ENCODE data around the gene G3BP1.
"Not testable (repeated sequence)": the region's sequence is repeated elsewhere in the genome, so short reads cannot be mapped to it uniquely, and the experiment has no call there.

Gene G3BP1

DNA sequence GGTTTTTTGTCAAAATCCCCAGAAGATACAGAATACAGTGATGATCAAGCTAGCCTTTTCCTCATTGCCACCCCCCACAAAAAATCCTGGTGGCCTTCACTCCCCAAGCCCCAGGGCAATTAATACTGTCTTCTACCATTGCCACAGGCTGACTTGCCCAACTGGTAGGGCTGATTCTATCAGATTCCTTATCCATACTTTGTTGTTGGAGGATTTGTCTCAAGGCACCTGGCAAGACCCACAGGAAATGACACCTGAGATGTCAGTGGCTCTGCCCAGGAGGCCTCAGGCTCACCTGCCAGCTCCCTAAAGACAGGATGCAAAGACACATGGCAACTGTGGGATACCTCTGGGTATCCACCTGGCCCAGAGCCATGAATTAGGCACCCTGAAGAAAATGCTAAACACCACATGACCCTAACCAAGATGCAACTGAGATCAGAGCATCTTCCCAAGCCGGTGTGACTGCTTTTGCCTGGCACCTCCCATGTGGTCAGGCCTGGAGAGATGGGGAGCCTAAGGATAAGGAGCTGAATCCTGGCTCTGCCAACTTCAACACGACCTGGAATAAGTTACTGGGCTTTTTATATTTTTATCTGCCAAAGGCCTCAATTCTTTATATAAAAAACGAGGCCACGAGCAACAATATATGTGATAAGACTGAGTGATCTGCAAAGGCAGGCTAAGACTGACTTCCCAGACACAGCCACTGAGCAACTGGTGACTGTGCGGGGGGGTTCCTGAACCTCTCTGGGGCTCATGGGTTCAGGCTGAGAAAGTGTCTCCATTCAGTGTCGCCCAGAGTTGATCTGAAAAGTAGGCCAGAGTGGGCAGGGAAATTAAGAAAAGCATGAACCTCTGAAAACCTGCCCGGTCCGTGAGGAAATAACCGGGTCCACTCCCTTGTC is 14.3 kb upstream of the G3BP1 start:
- DNase-seq: no peak

DNA sequence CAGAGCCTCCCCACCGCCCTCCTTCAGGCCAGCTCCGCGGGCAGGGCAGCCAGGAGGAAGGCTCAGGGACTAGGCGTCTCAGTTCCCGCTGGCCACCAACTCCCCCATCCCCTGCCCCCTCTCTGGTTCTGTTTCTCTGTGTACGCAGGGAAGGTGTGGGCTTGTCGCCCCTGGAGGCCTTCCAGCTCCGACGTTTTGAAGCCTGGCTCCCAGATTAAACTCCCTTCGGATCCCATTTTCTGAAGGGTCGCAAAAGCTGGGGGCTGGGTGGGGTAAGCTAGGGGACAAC is 13.7 kb upstream of the G3BP1 start:
- DNase-seq: no peak

DNA sequence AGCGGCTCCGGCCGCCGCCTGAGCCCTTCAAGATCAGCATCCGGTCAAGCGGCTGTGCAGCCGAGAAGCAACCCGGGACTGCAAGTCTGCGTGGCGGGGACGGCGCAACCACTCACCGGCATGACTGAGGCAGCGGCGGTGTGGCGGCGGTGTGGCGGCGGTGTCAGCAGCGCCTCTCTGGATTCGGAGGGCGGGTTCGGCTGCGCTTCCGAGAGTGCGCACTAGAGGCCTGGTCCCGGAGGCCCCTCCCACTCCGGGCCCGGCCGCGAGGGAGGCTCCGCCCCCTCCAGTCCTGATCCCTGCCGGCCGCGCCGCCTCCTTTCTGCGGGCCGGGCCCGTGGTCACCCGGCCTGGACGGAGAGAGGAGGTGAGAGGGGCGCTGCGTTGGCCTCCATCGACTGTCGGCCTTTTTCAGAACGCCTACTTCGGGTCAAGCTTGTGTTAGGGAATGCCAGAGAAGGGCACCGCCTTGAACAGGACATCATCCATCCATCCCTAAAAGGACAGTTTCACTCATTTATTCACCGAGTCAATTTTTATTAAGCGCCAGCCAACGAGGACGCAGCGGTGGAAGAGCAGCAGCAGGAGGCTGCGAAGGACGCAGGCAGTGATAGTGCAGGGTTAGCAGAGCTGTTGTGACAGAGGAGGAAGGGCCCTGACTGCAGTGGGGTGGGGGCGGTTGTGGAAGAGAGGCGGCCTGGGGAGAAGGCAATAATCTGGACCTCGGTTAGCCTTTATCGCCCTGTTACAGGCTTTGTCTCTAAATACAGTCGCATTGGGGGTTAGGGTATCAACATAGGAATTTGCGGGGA is 13.1 kb upstream of the G3BP1 start, which contains the start of gene ATOX1:
Gene ATOX1, minus strand, starts transcription at position 202 of the 812 bp plus-strand sequence. Its CDS starts 80 bp downstream, at position 122.
- DNase-seq: peak; percentile 38

DNA sequence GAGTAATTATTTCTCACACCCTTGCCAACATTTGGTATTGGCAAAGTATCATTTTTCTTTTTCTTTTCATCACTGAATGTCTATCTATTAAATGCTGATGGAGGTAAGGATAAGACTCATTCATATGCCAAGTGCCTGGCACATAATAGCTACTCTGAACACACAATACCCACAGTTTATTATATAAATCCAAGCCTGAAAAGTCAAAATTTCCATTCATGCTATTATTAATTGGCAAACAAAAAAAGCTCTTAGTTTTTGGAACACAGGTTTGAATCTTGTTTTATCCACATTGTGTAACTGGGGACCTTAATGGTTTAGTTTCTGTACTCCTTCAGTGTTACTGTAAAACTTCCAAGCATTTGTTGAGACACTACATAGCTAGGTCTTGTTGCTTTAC is 7.0 kb upstream of the G3BP1 start:
- DNase-seq: no peak

DNA sequence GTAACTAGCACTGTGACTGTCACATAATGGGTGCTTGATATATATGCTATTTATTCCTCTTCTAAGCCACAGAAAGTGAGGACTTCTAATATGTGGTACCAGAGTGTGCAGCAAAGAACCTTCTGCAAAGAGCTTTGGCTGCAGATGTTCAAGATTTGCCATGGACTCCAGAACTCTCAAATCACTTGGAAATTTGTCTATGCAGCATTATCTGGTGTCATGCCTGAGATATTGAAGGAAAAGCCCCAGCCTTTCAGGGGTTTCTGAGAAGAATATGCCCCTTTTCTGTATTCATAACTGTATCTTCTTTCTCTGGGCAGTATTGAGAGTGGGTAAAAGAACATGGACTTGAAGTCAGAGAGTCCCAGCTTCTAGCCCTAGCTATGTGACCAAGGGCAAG is 4.8 kb upstream of the G3BP1 start:
- no peak for DNase-seq

DNA sequence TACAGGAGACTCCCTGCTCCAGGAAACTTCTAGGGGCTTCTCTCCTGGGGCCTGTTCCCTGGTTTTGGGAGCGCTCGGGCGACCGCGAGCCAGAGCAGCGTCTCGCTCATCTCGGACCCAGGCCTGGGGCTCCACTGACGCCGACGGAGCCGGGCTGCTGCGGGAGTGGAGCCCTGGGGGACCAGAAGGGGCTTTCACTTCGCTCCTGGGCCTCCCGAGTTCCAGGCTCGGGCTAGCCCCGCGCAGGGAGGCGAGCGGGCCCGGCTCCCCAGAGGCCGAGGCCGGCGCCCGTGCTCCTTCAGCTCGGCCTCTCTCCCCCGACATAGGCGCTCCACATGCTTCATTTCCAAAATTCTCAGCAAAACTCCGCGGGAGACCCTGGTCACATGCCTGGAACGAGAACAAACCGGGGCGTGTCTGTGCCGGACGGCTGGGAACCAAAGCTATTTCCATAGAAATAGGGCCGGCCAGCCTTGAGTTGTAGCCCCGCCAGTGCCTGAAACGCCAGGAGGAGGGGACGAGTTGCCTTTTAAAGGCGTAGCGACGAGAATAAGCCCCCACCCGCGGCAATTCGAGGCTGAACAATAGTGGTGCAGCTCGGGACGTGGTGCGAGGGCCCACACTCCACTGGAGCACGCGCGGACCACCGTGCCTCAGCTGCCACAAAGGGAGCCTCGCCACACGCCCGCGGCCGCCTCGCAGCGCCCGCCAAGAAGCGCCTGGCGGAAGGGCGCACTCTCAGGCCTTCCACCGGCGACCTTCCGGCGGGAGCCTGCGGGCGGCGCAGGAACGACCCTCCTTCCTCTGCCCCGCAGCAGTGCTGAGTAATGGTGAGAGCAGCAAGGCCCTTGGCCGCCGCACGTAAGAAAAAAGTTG is 1.1 kb upstream of the G3BP1 start:
- no peak for DNase-seq

DNA sequence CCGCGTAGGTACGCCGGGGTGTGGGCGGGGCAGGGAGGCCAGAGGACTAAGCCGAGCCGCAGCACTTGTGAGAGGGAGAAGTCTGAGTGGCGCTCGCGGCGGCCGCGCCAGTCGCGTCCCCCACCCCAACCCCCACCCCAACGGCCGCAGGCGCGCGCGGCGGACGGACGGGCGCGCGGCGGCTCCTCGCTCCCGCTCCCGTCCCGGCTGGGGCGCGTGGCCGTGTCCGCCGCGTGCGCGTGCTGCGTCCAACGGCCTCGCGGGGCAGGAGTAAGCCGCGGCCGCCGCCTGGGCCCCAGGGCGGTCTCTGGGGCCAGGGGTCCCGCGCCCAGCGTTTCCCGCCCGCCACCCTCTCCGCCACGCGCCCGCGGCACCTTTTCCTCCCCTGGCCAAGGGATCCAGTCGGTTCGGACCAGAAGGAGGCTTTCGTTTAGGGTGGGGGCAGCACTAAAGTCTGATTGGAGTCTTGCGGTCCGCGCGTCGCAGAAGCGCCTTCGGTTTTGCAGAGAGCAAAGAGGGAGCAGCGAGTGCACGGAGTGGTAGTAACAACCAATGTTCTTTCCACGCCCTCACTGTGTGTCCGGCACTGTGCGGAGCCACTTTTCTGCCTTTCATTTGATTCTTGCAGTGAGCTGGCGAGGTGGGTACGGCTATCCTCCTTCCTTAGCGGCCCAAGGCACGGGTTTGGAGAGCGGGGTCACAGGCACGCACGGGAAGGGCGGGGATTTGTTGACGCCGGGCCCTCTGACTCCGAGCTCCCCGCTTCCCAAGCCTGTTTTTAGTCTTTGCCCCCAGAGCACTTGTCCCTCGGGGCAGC is 483 bp downstream of the G3BP1 start:
- no peak for DNase-seq

DNA sequence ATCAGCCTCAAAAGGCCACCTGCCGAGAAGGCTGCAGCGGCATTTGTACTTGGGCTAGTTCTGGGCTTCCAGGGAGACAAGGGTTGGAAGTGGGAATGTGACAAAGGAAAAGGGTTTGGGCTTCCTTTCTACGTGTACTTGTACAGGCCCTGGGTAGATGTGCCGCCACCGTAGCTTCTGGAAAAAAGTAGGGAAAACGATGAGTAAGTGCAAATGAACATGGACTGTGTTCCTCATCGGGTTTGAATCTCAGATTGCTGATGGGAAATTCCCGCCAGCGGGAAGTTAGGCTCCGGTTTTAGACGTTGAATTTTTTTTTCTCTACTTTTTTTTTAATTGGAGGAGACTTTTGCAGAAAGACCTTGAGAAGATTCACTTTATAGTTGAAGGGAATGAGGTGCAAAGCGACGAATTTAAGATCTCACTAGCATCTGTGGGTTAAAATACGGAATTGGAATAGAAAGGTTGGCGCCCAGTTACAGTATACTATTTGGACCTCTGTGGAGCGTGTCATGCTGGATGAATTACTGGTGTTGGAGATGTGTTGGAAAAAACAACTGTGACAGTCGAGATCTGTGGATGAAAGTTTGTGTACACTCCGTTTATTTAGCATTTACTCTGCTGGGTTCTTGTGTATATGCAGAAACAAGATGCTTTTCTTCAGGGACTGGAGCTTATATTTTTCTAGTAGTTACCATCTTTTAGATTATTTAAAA is 1.2 kb downstream of the G3BP1 start:
- no peak for DNase-seq

DNA sequence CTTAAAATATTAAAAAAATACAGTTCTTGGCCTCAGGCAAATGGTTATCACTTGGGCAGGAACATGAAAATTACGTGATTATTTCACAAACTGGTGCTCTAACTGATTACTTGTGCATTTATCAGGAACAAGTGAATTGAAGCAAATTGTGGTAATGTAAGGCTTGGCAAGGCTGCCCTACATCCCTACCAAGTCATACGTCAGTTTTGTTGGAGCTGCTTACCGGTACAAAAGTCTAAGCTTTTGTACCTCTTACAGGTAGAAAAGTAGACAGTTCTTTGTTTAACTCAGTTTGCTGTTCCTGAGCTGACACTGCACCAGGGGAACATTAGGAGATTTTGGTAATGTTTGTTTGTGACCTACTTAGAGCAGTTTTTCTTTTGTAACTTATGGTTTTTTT is 2.2 kb downstream of the G3BP1 start:
- DNase-seq: no peak

DNA sequence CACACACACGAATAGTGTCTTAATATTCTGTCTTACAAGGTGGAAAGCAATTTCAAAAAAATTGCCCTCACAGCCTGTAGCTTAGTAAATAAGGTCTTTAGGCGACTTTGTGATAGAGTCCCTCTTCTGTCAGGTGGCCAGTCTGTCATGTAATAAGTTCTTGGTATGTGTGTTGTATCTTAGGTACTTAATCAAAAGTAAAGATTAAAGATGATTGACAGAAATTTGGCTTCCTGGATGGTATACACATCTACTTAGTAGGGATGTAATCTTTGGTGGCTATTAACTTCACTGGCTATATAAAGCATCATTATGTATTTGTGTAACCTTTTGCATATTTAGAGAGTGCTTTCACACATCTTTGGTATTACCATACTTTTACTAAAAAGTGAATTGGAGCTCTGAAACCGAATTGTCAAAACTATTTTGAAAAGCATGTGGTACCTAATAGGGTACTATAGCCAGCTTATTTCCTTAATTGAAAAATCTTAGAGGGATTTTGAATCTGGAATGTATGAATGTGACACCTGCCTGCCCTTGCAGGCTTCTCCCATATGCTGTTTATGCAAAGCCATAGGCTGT is 3.4 kb downstream of the G3BP1 start:
- no peak for DNase-seq

DNA sequence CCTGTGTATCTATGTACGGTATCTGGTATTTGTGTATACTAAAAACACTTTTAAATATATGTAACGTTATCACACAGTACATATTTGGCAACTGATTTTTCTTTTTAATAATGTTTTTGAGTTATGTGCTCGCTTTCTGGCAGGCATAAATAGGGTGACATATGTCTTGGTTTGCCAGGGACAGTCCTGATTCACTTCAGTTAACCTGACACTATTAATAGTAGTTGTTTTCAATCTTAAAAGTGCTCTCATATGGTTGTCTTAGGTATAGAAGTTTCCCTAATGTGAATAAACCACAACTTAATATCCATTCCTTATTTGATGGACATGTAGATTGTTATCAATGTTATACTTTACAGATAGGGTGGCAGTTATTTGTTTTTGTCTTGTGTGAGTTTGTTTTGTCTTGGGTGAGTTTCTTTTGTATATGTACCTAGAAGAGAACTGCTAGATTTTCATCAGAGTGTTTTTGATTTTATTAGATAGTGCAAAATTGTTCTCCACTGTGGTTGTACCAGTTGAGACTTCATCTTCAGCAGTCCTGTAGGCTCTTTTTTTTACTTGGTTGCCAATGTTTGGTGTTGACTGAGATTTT is 7.9 kb downstream of the G3BP1 start:
- no peak for DNase-seq

DNA sequence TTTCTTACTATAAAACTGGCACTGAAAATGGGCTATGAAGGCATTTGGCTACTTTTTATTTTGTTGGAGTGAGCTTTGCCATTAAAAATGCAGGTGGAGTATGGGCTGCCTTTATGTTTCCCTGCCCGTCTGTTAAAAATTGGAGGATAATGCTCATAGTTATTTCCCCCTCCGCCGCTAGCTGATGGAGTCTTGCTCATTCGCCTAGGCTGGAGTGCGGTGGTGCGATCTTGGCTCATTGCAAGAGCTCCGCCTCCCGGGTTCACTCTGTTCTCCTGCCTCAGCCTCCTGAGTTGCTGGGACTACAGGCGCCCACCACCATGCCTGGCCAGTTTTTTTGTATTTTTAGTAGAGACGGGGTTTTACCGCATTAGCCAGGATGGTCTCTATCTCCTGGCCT is 8.6 kb downstream of the G3BP1 start:
- no peak for DNase-seq

DNA sequence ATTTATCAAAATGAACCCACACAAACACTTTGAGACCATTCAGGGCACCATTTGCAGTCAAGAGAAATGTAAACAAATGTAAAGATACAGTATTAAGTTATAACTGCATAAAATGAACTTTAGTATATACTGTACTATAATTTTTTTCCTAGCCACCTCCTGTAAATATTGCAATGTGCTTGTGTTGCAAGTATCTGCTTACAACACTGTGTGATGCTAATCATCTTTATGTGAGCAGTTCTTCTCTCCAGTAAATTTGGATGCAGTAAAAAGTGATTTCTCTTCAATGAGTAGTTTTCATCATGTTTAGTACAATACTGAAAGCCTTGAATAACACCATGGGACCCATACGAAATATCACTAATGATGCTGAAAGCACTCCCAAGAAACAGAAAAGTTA is 9.4 kb downstream of the G3BP1 start:
- no peak for DNase-seq

DNA sequence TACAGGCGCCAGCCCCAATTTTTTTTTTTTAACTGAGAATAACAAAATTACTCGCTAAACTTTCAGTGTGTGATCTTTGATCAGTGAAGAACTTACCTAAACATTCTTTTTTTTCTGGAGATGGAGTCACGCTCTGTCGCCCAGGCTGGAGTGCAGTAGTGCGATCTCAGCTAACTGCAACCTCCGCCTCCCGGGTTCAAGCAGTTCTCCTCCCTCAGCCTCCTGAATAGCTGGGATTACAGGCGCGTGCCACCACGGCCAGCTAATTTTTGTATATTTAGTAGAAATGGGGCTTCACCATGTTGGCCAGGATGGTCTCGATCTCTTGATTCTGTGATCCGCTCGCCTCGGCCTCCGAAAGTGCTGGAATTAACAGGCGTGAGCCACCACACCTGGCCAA is 11.9 kb downstream of the G3BP1 start:
- not testable (repeated sequence) for DNase-seq

DNA sequence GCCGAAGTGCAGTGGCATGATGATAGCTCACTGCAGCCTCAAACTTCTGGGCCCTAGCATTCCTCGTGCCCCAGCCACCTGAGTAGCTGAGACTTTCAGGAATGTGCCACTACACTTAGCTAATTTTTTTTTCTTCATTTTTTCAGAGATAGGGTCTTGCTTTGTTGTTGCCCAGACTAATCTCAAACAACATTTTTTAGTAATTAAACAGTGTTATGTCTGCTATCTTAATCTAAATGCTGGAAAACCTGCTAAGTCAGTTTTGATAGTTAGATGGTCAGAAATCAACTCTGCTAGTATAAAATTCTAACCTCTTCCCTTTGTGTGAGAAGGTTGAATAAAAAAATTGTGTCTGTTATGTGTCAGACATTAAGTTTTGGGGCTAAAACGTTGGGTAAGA is 12.4 kb downstream of the G3BP1 start:
- DNase-seq: no peak

DNA sequence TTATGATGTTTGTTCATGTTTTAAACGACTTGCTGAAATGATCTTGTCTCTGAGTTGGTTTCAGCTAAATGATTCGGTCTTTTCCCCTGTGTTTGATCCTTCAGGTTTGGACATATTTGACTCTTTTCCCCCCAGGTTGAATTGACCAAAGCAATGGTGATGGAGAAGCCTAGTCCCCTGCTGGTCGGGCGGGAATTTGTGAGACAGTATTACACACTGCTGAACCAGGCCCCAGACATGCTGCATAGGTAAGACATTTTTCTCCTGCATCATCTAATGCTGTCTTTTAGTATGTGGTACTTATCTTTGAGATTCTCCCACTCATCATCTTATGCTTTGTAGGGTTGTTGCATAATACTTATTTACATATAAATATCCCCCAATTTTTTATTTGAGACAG is 14.7 kb downstream of the G3BP1 start:
- no peak for DNase-seq

DNA sequence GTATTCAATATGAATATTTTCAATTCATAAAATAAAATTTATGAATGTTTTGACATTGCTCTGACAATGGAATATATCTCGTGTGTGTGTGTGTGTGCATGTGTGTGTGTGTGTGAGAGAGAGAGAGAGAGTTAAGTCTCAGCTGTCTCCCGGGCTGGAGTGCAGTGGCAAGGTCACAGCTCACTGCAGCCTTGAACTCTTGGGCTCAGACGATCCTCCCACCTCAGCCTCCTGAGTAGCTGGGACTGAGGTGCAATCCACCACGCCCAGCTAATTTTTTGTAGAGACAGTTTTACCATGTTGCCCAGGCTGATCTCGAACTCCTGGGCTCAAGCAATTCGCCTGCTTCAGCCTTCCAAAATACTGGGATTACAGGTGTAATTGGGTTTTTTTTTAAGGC is 16.1 kb downstream of the G3BP1 start:
- DNase-seq: no peak

DNA sequence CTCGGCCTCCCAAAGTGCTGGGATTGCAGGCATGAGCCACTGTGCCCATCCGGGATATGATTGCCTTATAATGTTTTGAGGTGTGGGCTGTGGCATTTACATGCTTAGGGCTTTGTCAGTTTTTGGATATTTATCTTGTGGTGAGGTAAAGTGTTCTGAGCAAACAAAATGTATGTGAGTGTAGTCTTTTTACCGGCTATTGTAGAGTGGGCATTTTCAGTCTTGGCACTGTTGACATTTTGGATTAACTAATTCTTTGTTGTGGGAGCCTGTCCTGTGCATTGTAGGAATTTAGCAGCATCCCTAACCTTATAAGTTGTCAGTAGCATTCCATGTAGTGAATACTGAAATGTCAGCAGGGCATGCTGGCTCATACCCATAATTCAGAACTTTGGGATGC is 21.6 kb downstream of the G3BP1 start:
- DNase-seq: no peak

DNA sequence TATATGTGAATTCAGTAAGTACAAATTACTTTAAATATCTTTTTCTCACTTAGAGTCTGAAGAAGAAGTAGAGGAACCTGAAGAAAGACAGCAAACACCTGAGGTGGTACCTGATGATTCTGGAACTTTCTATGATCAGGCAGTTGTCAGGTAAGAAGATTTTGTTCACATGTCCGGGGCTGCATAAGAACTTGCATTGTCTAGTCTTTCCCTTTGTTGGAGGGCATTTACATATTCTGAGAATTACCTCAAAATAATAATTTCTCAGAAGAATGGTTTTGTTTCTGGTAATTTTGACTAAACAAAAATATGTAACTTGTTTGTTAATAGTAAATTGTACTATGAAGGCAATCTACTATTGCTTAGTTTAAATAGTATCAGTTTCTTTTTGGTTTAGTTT is 23.7 kb downstream of the G3BP1 start:
- no peak for DNase-seq

DNA sequence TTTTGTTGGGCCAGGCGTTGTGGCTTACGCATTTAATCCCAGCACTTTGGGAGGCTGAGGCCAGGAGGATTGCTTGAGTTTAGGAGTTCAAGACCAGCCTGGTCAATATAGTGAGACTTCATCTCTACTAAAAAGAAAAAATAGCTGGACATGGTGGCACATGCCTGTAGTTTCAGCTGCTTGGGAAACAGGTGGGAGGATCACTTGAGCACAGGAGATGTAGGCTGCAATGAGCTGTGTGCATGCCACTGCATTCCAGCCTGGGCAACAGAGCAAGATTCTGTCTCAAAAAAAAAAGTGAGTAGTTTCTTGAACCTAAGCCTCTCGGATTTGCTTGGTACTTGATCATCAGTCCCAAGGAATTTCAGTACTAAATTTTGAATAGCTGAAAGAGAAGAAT is 26.9 kb downstream of the G3BP1 start:
- DNase-seq: no peak

DNA sequence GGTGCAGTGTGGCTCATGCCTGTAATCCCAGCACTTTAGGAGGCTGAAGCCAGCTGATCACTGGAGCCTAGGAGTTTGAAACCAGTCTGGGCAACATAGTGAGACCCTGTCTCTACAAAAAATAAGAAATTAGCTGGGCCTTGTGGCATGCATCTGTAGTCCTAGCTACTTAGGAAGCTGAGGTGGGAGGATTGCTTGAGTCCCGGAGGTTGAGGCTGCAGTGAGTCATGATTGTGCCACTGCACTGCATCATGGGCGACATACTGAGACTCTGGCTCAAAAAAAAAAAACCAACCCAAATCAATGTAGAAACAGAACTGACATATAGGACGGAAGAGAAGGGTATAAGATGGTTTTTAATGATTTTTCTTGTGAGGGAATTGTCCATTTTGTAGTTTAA is 27.7 kb downstream of the G3BP1 start:
- no peak for DNase-seq

All from KG1 (cell line).